GM18861 (cell line): ENCODE measurements around the gene SNX33.
"Not testable (repeated sequence)": the region's sequence is repeated elsewhere in the genome, so short reads cannot be mapped to it uniquely, and the experiment has no call there.

Experiments
- ATAC-seq: cut with Tn5 transposase; IDR thresholded peaks from one replicate; pipeline ENCODE4 v1.9.1; 2021; ENCODE audit not compliant: unreplicated experiment

The SNX33 gene

GRCh38 chr15:75682181-75683135 lies 34.7 kb downstream of the SNX33 start:
- ATAC-seq, result no peak

GRCh38 chr15:75683646-75684312 lies 36.1 kb downstream of the SNX33 start:
- not testable (repeated sequence) for ATAC-seq

- no peak for ATAC-seq
Measured at GRCh38 chr15:75684648-75685047, 36.9 kb downstream of the SNX33 start.

- no peak for ATAC-seq
Measured at GRCh38 chr15:75685195-75685594, 37.5 kb downstream of the SNX33 start.

- not testable (repeated sequence) for ATAC-seq
Measured at GRCh38 chr15:75686212-75686642, 38.5 kb downstream of the SNX33 start.

- ATAC-seq, result no peak
Measured at GRCh38 chr15:75687486-75688277, 40.0 kb downstream of the SNX33 start.

- ATAC-seq, result no peak
Measured at GRCh38 chr15:75688278-75688557, 40.5 kb downstream of the SNX33 start.

GRCh38 chr15:75688831-75689230 lies 41.1 kb downstream of the SNX33 start:
- ATAC-seq, result no peak

- ATAC-seq, result not testable (repeated sequence)
Measured at GRCh38 chr15:75689429-75689828, 41.7 kb downstream of the SNX33 start.

- ATAC-seq, result not testable (repeated sequence)
Measured at GRCh38 chr15:75692311-75692710, 44.6 kb downstream of the SNX33 start.

GRCh38 chr15:75693028-75693427 lies 45.3 kb downstream of the SNX33 start:
- not testable (repeated sequence) for ATAC-seq

- ATAC-seq, result no peak
Measured at GRCh38 chr15:75693501-75694240, 46.0 kb downstream of the SNX33 start.

GRCh38 chr15:75694241-75695182 lies 46.8 kb downstream of the SNX33 start:
- no peak for ATAC-seq

- no peak for ATAC-seq
Measured at GRCh38 chr15:75695220-75695619, 47.5 kb downstream of the SNX33 start.

- ATAC-seq, result no peak
Measured at GRCh38 chr15:75695634-75696310, 48.1 kb downstream of the SNX33 start.

GRCh38 chr15:75696311-75696720 lies 48.6 kb downstream of the SNX33 start:
- no peak for ATAC-seq

GRCh38 chr15:75696854-75697259 lies 49.1 kb downstream of the SNX33 start:
- ATAC-seq, result no peak

GRCh38 chr15:75697523-75697922 lies 49.8 kb downstream of the SNX33 start:
- ATAC-seq, result no peak
